Progenitor cell of endocrine pancreas (in vitro differentiated cells): ENCODE data around the gene GRB10. TPM values are rescaled to one million over a fixed set of nuclear protein-coding genes. Genes with fewer than 3 reads are reported as not detected.

Experiments
- DNase-seq: peaks from one replicate; pipeline ENCODE4 v3.0.0; 2021; ENCODE audit warnings: low spot score; ENCODE audit not compliant: unreplicated experiment
- H3K27ac Mint-ChIP-seq: 2 replicates; pipeline ENCODE4 v1.8.0; 2021; ENCODE audit warnings: mild to moderate bottlenecking, moderate library complexity, mixed read lengths
- H3K27me3 Mint-ChIP-seq: 2 replicates; pipeline ENCODE4 v1.8.0; 2021; ENCODE audit warnings: mixed read lengths
- H3K36me3 Mint-ChIP-seq: 2 replicates; pipeline ENCODE4 v1.8.0; 2022; ENCODE audit warnings: mixed read lengths; ENCODE audit not compliant: insufficient read depth
- H3K4me1 Mint-ChIP-seq: 2 replicates; pipeline ENCODE4 v1.8.0; 2021; ENCODE audit warnings: low read depth, mixed read lengths
- H3K4me3 Mint-ChIP-seq: 2 replicates; pipeline ENCODE4 v1.8.0; 2021; ENCODE audit warnings: low read depth, mild to moderate bottlenecking, moderate library complexity, mixed read lengths
- H3K9me3 Mint-ChIP-seq: 2 replicates; pipeline ENCODE4 v1.8.0; 2021; ENCODE audit warnings: low read depth, mixed read lengths
- CTCF ChIP-seq: fragments of 200-600 bp; sonication (generic); IDR thresholded peaks from one replicate; pipeline ENCODE4 v1.5.0; 2021; ENCODE audit warnings: antibody characterized with exemption, mild to moderate bottlenecking; ENCODE audit not compliant: unreplicated experiment
- total RNA-seq: library from RNA; stranded (reverse); gene quantifications from 2 replicates; pipeline ENCODE4 v1.2.1, GENCODE V29; 2021

Gene GRB10
- total RNA-seq, 1 donor from 2014 or later, result 58.4 TPM

DNA sequence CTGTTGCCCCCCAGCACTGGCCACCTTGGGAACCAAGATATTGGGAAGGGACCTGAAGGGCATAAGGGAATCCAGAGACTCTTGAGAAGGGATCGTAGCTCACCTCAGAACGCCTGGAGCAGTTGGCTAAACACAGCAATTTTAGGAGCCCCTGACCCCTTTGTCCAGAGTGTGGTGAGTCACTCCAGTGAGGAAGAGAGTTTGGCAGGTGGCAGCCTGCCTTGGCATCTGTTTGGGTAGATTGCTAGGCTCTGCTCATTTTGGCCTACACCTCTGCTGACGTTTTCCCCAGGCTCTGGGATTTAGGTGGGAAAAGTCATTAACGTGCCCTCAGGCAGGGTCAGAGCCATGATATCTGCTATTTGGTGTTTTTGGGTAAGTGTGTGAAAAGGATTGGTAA is 100.6 kb downstream of the GRB10 start:
- peaks cover 24% of the 10 kb centered on the region for H3K4me1 Mint-ChIP-seq
- peaks cover 8% of the 10 kb centered on the region for H3K36me3 Mint-ChIP-seq
- H3K4me3 Mint-ChIP-seq, result no peak overlapping the region
- no peaks in the 10 kb centered on the region for H3K27me3 Mint-ChIP-seq
- DNase-seq, result no peak
- no peak overlapping the region for H3K27ac Mint-ChIP-seq
- no peak for TF ChIP-seq CTCF
- no peaks in the 10 kb centered on the region for H3K9me3 Mint-ChIP-seq

- no peaks in the 10 kb centered on the region for H3K27me3 Mint-ChIP-seq
- peaks cover 8% of the 10 kb centered on the region for H3K36me3 Mint-ChIP-seq
- TF ChIP-seq CTCF, result no peak
- H3K4me3 Mint-ChIP-seq, result no peak overlapping the region
- no peak overlapping the region for H3K27ac Mint-ChIP-seq
- no peak for DNase-seq
- H3K4me1 Mint-ChIP-seq, result peaks cover 29% of the 10 kb centered on the region
- H3K9me3 Mint-ChIP-seq, result no peaks in the 10 kb centered on the region
Observed at GRCh38 chr7:50681432-50682045, 101.2 kb downstream of the GRB10 start.

- peak; percentile 41 for TF ChIP-seq CTCF
- H3K4me1 Mint-ChIP-seq, result peaks cover 36% of the 10 kb centered on the region
- H3K36me3 Mint-ChIP-seq, result peaks cover 2% of the 10 kb centered on the region
- no peak overlapping the region for H3K4me3 Mint-ChIP-seq
- no peak overlapping the region for H3K27ac Mint-ChIP-seq
- no peaks in the 10 kb centered on the region for H3K9me3 Mint-ChIP-seq
- no peak for DNase-seq
- no peaks in the 10 kb centered on the region for H3K27me3 Mint-ChIP-seq
Observed at GRCh38 chr7:50679218-50680007, 103.3 kb downstream of the GRB10 start.

- DNase-seq, result no peak
- H3K4me3 Mint-ChIP-seq, result no peak overlapping the region
- no peaks in the 10 kb centered on the region for H3K9me3 Mint-ChIP-seq
- no peak overlapping the region for H3K27ac Mint-ChIP-seq
- H3K4me1 Mint-ChIP-seq, result peaks cover 36% of the 10 kb centered on the region
- no peaks in the 10 kb centered on the region for H3K27me3 Mint-ChIP-seq
- peaks cover 5% of the 10 kb centered on the region for H3K36me3 Mint-ChIP-seq
- no peak for TF ChIP-seq CTCF
Observed at GRCh38 chr7:50678586-50678985, 104.1 kb downstream of the GRB10 start.

DNA sequence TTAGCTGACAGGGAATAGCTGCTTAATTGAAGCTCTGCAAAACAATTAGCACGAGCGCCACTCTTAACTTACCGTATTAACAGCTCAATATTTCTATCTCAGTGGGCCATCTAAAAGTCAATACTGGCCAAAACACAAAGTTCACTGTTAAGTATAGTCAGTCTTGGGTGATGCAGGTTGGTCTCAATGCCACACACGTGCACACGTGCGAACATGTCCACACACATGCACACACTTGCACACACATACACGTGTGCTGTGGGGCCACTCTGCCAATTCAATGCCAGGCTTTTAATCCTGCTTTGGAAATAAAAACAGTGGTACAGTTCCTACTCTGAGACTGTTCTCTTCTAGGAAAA is 105.1 kb downstream of the GRB10 start:
- no peak for DNase-seq

More for the DNA sequence above, 105.1 kb downstream of the GRB10 start:
- Mint-ChIP-seq H3K36me3 (peaks cover 6% of the 10 kb centered on the region), H3K4me3 (no peak overlapping the region), H3K27me3 (no peaks in the 10 kb centered on the region), H3K27ac (no peak overlapping the region), H3K9me3 (no peaks in the 10 kb centered on the region), H3K4me1 (peaks cover 36% of the 10 kb centered on the region)
- no peak for TF ChIP-seq CTCF
